Kasumi-1 (cell line): ENCODE data around the gene KCNQ4.

ENCODE experiments used
- DNase-seq, 2 experiments: peaks; one replicate each; lab custom pipeline; 2025; lab: John Stamatoyannopoulos, UW

KCNQ4 gene

DNA sequence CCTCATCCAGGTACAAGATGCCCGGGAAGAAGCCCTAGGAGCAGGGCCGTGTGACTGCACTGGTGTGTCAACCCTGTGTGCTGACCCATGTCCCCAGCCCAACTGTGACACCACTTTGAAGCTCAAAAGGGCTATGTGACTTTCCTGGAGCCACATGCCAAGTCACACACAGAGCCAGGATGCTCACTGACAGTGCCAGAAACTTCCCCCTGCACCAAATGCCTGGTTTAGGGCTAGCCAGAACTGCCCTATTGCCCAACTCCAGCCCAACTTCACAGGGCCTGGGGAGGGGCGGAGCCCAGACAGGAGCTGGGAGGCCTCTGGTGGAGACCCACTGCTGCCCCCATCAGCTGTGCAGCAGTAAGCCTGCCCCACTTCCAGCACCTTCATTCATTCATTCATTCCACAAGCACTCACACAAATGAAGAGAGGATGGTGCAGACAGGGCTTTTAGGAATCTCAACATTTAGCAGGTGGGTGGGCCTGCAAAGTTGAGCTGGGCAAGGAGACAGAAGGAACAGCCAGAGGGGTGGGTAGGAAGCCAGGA lies 36.7 kb downstream of the KCNQ4 start:
- DNase-seq: peak in 1 of 2 experiments; percentile 12

GRCh38 chr1:40820911-40821693 lies 37.5 kb downstream of the KCNQ4 start:
- DNase-seq: no peak

DNA sequence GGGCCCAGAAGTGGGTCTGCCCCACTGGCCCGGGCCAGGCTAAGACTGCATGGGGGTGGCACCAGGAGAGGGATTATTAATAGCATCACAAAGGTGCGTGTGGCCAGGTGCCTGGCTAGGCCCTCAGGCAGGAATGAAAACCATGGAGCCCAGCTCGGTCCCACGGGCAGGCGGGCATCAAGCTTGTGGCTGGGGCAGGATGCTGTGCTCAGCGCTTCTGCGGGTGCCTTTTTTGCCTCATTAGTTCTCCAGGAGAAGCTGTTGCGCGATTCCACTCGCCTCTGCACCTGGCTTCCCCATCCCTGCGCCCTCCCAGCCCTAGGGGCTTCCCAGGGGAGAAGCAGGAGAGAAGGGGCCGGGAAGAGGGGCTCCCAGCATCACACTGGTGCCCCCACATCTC lies 39.3 kb downstream of the KCNQ4 start:
- no peak for DNase-seq

GRCh38 chr1:40823345-40823744 lies 39.8 kb downstream of the KCNQ4 start:
- DNase-seq: no peak

DNA sequence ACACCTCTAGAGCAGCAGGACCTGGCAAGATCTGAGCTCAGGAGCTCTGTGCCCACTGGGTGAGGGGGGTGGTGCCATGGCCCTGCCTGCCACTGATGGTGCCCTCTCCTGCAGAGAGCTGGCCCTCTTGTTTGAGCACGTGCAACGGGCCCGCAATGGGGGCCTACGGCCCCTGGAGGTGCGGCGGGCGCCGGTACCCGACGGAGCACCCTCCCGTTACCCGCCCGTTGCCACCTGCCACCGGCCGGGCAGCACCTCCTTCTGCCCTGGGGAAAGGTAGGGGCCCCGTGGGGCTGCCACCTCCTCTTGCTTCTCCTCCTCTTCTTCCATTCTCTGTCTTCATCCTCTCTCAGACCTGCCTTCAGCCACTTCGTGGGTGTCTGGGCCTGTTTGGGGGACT lies 40.4 kb downstream of the KCNQ4 start:
- no peak for DNase-seq

GRCh38 chr1:40824591-40825434 lies 41.2 kb downstream of the KCNQ4 start:
- peak in 1 of 2 experiments; percentile 10 for DNase-seq

- peak; percentile 71 for DNase-seq
Measured at GRCh38 chr1:40825435-40825788, 41.8 kb downstream of the KCNQ4 start.

GRCh38 chr1:40825996-40826395 lies 42.4 kb downstream of the KCNQ4 start:
- DNase-seq: peak; percentile 34

GRCh38 chr1:40829631-40830245 lies 46.2 kb downstream of the KCNQ4 start:
- DNase-seq: no peak

DNA sequence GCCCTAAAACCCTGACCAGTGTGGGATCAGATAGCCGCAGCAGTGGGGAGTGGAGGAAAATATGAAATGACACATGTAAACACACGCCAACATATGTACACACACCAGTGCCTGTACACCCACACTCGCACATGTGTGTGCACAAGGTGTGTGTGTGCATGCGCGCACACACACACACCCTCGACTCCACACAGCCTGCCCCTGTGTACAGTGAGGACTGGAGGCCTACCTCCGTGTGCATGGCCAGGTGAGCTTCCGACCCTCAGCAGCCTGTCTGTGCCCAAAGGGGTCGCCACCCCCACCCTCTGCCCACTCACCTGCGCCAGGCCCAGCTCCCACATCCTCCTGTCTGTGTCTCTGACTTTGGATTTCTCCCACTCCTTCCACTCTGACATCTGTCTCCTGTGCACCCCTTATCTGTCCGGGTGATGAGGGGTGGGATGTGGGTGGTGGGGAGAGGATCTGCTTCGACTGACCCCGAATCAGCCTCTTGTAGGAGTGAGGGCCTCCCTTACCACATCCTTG lies 46.9 kb downstream of the KCNQ4 start:
- no peak for DNase-seq

GRCh38 chr1:40831001-40831732 lies 47.6 kb downstream of the KCNQ4 start:
- DNase-seq: no peak

DNA sequence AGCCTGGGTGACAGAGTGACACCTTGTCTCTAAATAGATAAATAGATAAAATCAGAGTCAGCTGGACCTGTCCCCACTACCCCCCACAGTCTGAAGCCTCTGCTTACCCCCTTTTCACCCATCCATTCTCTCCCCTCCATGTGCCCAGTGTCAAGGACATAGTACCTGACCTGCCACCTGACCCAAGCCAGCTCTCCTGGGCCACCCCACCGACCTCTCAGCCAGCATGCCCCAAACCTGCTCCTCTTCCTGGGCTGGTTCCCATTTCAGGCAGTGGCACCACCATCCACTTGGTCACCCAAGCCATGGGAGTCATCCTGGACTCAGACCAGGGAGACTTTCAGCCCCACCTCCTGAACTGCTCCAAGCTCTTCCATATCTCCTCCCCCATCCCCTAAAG lies 50.4 kb downstream of the KCNQ4 start:
- no peak for DNase-seq

- DNase-seq: no peak
Measured at GRCh38 chr1:40834968-40835545, 51.5 kb downstream of the KCNQ4 start.

DNA sequence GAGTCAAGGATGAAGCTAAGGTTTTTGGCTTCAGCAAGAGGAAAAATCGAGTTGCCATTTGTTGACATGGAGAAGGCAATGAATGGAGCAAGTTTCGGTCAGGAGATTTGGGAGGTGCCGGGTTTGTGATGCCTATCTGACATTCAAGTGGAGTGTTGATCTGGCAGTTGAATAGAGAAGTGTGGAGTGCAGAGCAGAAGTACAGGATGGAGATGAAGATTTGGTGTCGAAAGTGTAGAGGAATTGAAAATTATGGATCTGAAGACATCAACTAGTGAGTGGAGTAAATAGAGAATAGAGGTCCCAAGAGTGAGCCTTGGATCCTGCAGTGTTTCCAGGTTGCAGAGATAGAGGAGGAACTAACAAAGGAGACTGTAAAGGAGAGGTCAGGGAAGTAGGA lies 52.7 kb downstream of the KCNQ4 start:
- DNase-seq: no peak

DNA sequence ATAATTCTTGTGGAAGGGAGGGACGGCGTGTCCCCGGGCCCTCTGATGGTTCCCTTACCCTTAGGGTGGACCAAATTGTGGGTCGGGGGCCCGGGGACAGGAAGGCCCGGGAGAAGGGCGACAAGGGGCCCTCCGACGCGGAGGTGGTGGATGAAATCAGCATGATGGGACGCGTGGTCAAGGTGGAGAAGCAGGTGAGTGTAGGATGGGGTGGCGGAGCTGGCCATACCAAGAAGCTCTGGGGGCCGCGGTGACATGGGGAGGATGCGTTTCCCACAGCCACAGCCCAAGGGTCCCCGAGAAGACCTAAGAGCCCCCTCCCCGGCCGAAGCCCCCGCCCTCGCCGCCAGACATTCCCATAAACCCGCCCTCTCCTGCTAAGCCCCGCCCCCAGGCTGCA lies 54.0 kb downstream of the KCNQ4 start:
- no peak for DNase-seq

GRCh38 chr1:40838045-40838979 lies 54.7 kb downstream of the KCNQ4 start:
- DNase-seq: no peak

DNA sequence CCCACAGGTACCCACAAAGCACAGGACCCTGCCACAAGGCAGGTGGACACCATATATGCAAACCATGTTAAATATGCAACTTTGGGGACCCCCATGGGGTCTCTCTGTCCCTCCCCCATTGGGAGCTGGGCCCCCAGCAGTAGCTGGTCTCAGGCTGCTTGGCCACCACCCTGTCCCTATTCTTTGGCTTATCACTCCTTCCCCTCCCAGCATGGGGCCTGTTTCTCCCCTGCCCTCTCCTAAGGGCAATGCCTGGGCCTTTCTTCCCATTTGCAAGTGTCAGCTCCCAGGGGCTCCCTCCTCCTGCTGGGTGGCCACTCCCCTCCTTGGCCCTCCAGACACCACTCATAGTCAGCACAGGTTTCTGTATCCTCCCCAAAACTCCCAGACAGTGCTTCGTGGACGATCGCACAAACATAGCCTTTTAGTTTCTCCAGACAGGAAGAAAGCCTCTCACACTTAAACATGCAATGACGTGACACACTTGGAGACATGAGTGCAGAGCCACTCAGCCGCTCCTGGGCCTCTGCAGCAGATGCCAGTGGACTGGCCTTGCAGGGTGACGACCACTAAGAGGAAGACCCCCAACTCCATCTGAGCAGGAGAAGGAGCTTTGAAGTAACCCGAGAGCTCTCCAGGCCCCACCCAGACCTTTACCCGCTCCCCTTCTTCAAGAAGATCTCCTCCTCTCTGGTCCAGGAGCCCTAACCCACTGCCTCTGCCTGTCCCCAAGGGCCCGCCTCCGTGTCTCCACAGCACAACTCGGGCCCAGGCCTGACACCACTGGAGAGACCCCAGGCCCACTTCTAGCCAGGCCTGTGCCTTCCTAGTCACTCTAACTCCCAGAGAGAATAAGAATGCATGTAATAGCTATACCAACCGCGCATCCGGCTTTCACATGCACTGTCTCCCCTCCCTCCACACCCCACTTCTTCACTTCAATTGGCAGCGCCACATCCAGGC lies 55.7 kb downstream of the KCNQ4 start:
- no peak for DNase-seq

DNA sequence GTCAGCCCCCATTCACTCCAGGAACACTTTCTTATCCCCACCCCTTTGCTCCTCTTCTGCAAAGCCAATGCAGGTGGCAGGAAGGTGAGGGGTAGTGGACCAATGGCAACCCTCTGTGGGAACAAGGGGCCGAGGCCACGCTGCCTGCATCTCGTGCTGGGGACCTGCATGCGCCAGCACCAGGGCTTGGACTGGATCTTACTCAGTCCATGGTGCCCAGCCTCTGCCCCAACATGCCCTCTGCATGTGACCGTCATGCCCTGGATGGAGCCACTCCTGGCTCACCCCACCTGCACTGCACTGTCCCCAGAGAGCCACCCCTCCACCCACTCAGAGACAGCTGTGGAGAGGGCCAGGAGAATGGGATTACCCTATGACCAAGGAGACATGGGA lies 56.4 kb downstream of the KCNQ4 start:
- DNase-seq: no peak
